HepG2 (cell line): ENCODE measurements around the gene GTF3A. TPM values are rescaled to one million over a fixed set of nuclear protein-coding genes. Genes with fewer than 3 reads are reported as not detected.
A peak's percentile ranks its signal among the peaks of the same experiment; 100 is the strongest.

ENCODE experiments used
- ATM ChIP-seq: fragments of 450-650 bp; IDR thresholded peaks from 2 replicates; pipeline ENCODE4 v1.7.1; 2017; ENCODE audit warnings: mild to moderate bottlenecking, borderline replicate concordance
- EEA1 ChIP-seq: sonication (generic); formaldehyde crosslinking; IDR thresholded peaks from 2 replicates; pipeline ENCODE4 v1.5.1; 2020; ENCODE audit warnings: mild to moderate bottlenecking, missing genetic modification reagents, borderline replicate concordance
- HINFP ChIP-seq: sonication (generic); formaldehyde crosslinking; IDR thresholded peaks from 2 replicates; pipeline ENCODE4 v1.4.0; 2020; ENCODE audit warnings: low read depth, mild to moderate bottlenecking, missing genetic modification reagents
- HNRNPLL ChIP-seq: fragments of 200-400 bp; formaldehyde crosslinking; IDR thresholded peaks from 2 replicates; pipeline ENCODE4 v1.6.1; 2017; ENCODE audit warnings: mild to moderate bottlenecking, low read depth, low read length; ENCODE audit not compliant: poor library complexity, severe bottlenecking
- HOXA9 ChIP-seq: sonication (generic); formaldehyde crosslinking; IDR thresholded peaks from 2 replicates; pipeline ENCODE4 v1.8.1; 2022; ENCODE audit warnings: missing genetic modification reagents, mild to moderate bottlenecking, moderate library complexity, borderline replicate concordance
- JUND ChIP-seq: sonication (generic); formaldehyde crosslinking; IDR thresholded peaks from 2 replicates; pipeline ENCODE4 v1.8.0; 2022; ENCODE audit warnings: mild to moderate bottlenecking, missing genetic modification reagents
- KLF11 ChIP-seq: IDR thresholded peaks from 2 replicates; pipeline ENCODE4 v1.6.1; 2016; ENCODE audit warnings: missing compliant biosample characterization
- MZF1 ChIP-seq: sonication (generic); formaldehyde crosslinking; IDR thresholded peaks from 2 replicates; pipeline ENCODE4 v1.8.1; 2023; ENCODE audit warnings: mild to moderate bottlenecking, missing genetic modification reagents, borderline replicate concordance
- NCOA5 ChIP-seq: sonication (generic); formaldehyde crosslinking; IDR thresholded peaks from 2 replicates; pipeline ENCODE4 v1.4.0; 2020; ENCODE audit warnings: missing genetic modification reagents
- PCBP2 ChIP-seq: fragments of 200-400 bp; formaldehyde crosslinking; optimal IDR thresholded peaks from 2 replicates; pipeline ENCODE3; 2018; ENCODE audit warnings: low read length, low read depth; ENCODE audit not compliant: poor library complexity, severe bottlenecking
- RNF2 ChIP-seq: fragments of 450-650 bp; conservative IDR thresholded peaks from 2 replicates; pipeline ENCODE4 v1.6.1; 2016; ENCODE audit warnings: low read depth
- SP140L ChIP-seq: sonication (generic); formaldehyde crosslinking; IDR thresholded peaks from 2 replicates; pipeline ENCODE4 v1.4.0; 2020; ENCODE audit warnings: missing genetic modification reagents, borderline replicate concordance
- TAF1 ChIP-seq: sonication (generic); formaldehyde crosslinking; IDR thresholded peaks from 2 replicates; pipeline ENCODE4 v1.4.0; 2020; ENCODE audit warnings: missing genetic modification reagents
- ZBTB49 ChIP-seq: sonication (generic); formaldehyde crosslinking; IDR thresholded peaks from 2 replicates; pipeline ENCODE4 v1.4.0; 2020; ENCODE audit warnings: missing genetic modification reagents, borderline replicate concordance
- ZFP41 ChIP-seq: sonication (generic); formaldehyde crosslinking; IDR thresholded peaks from 2 replicates; pipeline ENCODE4 v1.4.0; 2020; ENCODE audit warnings: mild to moderate bottlenecking, missing genetic modification reagents, borderline replicate concordance
- ZFP82 ChIP-seq: sonication (generic); formaldehyde crosslinking; IDR thresholded peaks from 2 replicates; pipeline ENCODE4 v1.5.1; 2020; ENCODE audit warnings: mild to moderate bottlenecking, missing genetic modification reagents, borderline replicate concordance
- ZNF230 ChIP-seq: sonication (generic); formaldehyde crosslinking; IDR thresholded peaks from 2 replicates; pipeline ENCODE4 v1.4.0; 2020; ENCODE audit warnings: mild to moderate bottlenecking, missing genetic modification reagents
- ZNF567 ChIP-seq: sonication (generic); formaldehyde crosslinking; IDR thresholded peaks from 2 replicates; pipeline ENCODE4 v1.8.1; 2023; ENCODE audit warnings: mild to moderate bottlenecking, missing genetic modification reagents, borderline replicate concordance
- ZNF619 ChIP-seq: sonication (generic); formaldehyde crosslinking; IDR thresholded peaks from 2 replicates; pipeline ENCODE4 v1.4.0; 2020; ENCODE audit warnings: mild to moderate bottlenecking, missing genetic modification reagents
- ZNF703 ChIP-seq: sonication (generic); formaldehyde crosslinking; IDR thresholded peaks from 2 replicates; pipeline ENCODE4 v1.5.1; 2020; ENCODE audit warnings: missing genetic modification reagents, mild to moderate bottlenecking, moderate library complexity, borderline replicate concordance
- ZNF710 ChIP-seq: sonication (generic); formaldehyde crosslinking; IDR thresholded peaks from 2 replicates; pipeline ENCODE4 v1.5.0; 2020; ENCODE audit warnings: mild to moderate bottlenecking, missing genetic modification reagents, borderline replicate concordance
- ZNF781 ChIP-seq: sonication (generic); formaldehyde crosslinking; IDR thresholded peaks from 2 replicates; pipeline ENCODE4 v1.5.1; 2020; ENCODE audit warnings: borderline replicate concordance, mild to moderate bottlenecking, missing genetic modification reagents; ENCODE audit errors: not compliant biosample characterization
- polyA plus RNA-seq, 8 experiments: library from polyadenylated mRNA; depleted of rRNA in 3 of 8; stranded (reverse) in 7 of 8; unstranded in 1 of 8; fragments of >200 nt; fragmentation: Illumina TruSeq in 4 of 8; extraction: Trizol in 4 of 8; gene quantifications; 2 replicates each; pipeline versions ENCODE4 v1.2.1 to v1.2.3, GENCODE V29; 2011 to 2016; ENCODE audit warnings: low read depth in 4 of 8, missing spikeins in 1 of 8, mixed read lengths in 1 of 8; ENCODE audit not compliant: insufficient read depth in 1 of 8
- total RNA-seq, 5 experiments: library from RNA; depleted of rRNA; stranded (reverse); fragments of >200 nt; fragmentation: Illumina TruSeq; extraction: Trizol; gene quantifications; 2 replicates each; pipeline ENCODE4 v1.2.3, GENCODE V29; 2016; ENCODE audit warnings: low read depth in 1 of 5

Gene GTF3A
- total and polyA plus RNA-seq, 2 of the 13 experiments (the other 11 are each of a cell fraction or from before 2014, with no cell fraction given) = 42.1 to 176 TPM

GRCh38 chr13:27424246-27425157 is at the start of gene GTF3A (continued):
- TF ChIP-seq NCOA5 (CRISPR knock-in tag) (no peak), HOXA9 (CRISPR knock-in tag) (peak; percentile 94), ZFP41 (CRISPR knock-in tag) (no peak; the same call in none of the 2 replicates), SP140L (CRISPR knock-in tag) (0 out of 2 replicates have a peak, but pooled peaks have one; percentile 59), HNRNPLL (peak; percentile 83), EEA1 (CRISPR knock-in tag) (peak; percentile 98; the same call in 1 of the 2 replicates), TAF1 (peak; percentile 75), ATM (no peak), HINFP (peak; percentile 79), ZNF710 (CRISPR knock-in tag) (no peak), PCBP2 (no peak), ZNF230 (CRISPR knock-in tag) (peak; percentile 41; the same call in 1 of the 2 replicates), ZNF781 (CRISPR knock-in tag) (no peak), ZNF567 (CRISPR knock-in tag) (0 out of 2 replicates have a peak, but pooled peaks have one; percentile 16), ZFP82 (CRISPR knock-in tag) (peak; percentile 95; the same call in 1 of the 2 replicates), RNF2 (peak; percentile 97), JUND (CRISPR knock-in tag) (no peak; the same call in 1 of the 2 replicates), ZNF703 (no peak; the same call in 1 of the 2 replicates), MZF1 (CRISPR knock-in tag) (no peak), ZNF619 (CRISPR knock-in tag) (no peak), KLF11 (no peak), ZBTB49 (CRISPR knock-in tag) (no peak)
